T-helper 17 cell (primary cell): Measurements from ENCODE around the gene KRTAP2-1. TPM values are rescaled to one million over a fixed set of nuclear protein-coding genes. Genes with fewer than 3 reads are reported as not detected.
"Not testable (repeated sequence)": the region's sequence is repeated elsewhere in the genome, so short reads cannot be mapped to it uniquely, and the experiment has no call there.

ENCODE experiments used
- ATAC-seq: fragments of 150-1000 bp; cut with Tn5 transposase; 2 replicates; pipeline ENCODE4 v1.10.0; 2021; ENCODE audit warnings: mild to moderate bottlenecking, moderate library complexity
- DNase-seq, 3 donors: peaks; one replicate each; pipeline versions ENCODE4 v3.0.0 to v3.0.0-alpha.2; 2020 to 2021
- H3K9me3 ChIP-seq: one replicate; pipeline ENCODE4 v1.7.0; 2013; ENCODE audit warnings: low read length, mild to moderate bottlenecking; ENCODE audit not compliant: control insufficient read depth, poor library complexity, severe bottlenecking
- H3K27ac Mint-ChIP-seq: one replicate; pipeline ENCODE4 v1.8.0; 2022; ENCODE audit warnings: mild to moderate bottlenecking, moderate library complexity, mixed read lengths
- H3K27me3 Mint-ChIP-seq: one replicate; pipeline ENCODE4 v1.8.0; 2022; ENCODE audit warnings: mixed read lengths
- H3K36me3 Mint-ChIP-seq: one replicate; pipeline ENCODE4 v1.8.0; 2022; ENCODE audit warnings: low read depth, mixed read lengths
- H3K4me1 Mint-ChIP-seq: one replicate; pipeline ENCODE4 v1.8.0; 2022; ENCODE audit warnings: mild to moderate bottlenecking, mixed read lengths
- H3K4me3 Mint-ChIP-seq: one replicate; pipeline ENCODE4 v1.8.0; 2022; ENCODE audit warnings: mild to moderate bottlenecking, moderate library complexity, mixed read lengths
- total RNA-seq, 4 donors: library from RNA in 2 of 4; stranded (reverse) in 2 of 4; gene quantifications; one replicate each; pipeline ENCODE4 v1.2.3 and lab custom pipeline; 2022 to 2026

The KRTAP2-1 gene
- total RNA-seq, 2 donors from 2014 or later = not detected

- Mint-ChIP-seq H3K27me3 (peaks cover 28% of the 10 kb centered on the region), H3K4me3 (no peak overlapping the region), H3K36me3 (no peaks in the 10 kb centered on the region), H3K27ac (no peak overlapping the region), H3K4me1 (no peaks in the 10 kb centered on the region)
- DNase-seq (no peak), ATAC-seq (no peak)
- no peaks in the 10 kb centered on the region for H3K9me3 ChIP-seq
Observed at GRCh38 chr17:41015454-41015853, 31.7 kb downstream of the KRTAP2-1 start.

- no peaks in the 10 kb centered on the region for H3K9me3 ChIP-seq
- H3K36me3 Mint-ChIP-seq = no peaks in the 10 kb centered on the region
- ATAC-seq = no peak
- no peak overlapping the region for H3K27ac Mint-ChIP-seq
- H3K4me1 Mint-ChIP-seq = no peaks in the 10 kb centered on the region
- H3K4me3 Mint-ChIP-seq = no peak overlapping the region
- DNase-seq = no peak
- H3K27me3 Mint-ChIP-seq = peaks cover 32% of the 10 kb centered on the region
Observed at GRCh38 chr17:41013606-41014005, 33.5 kb downstream of the KRTAP2-1 start.

- Mint-ChIP-seq H3K27ac (no peak overlapping the region), H3K27me3 (peaks cover 36% of the 10 kb centered on the region), H3K4me1 (no peaks in the 10 kb centered on the region), H3K4me3 (no peak overlapping the region), H3K36me3 (no peaks in the 10 kb centered on the region)
- no peaks in the 10 kb centered on the region for H3K9me3 ChIP-seq
- ATAC-seq = no peak
- no peak for DNase-seq
Observed at GRCh38 chr17:41013181-41013580, 33.9 kb downstream of the KRTAP2-1 start.

- Mint-ChIP-seq H3K4me1 (no peaks in the 10 kb centered on the region), H3K36me3 (no peaks in the 10 kb centered on the region), H3K27me3 (peaks cover 32% of the 10 kb centered on the region), H3K4me3 (no peak overlapping the region), H3K27ac (no peak overlapping the region)
- ATAC-seq (no peak), DNase-seq (no peak)
- H3K9me3 ChIP-seq = no peaks in the 10 kb centered on the region
Observed at GRCh38 chr17:41012326-41013120, 34.6 kb downstream of the KRTAP2-1 start.

GRCh38 chr17:41010441-41010840 lies 36.7 kb downstream of the KRTAP2-1 start:
- no peaks in the 10 kb centered on the region for H3K4me1 Mint-ChIP-seq

GRCh38 chr17:41009936-41010335 lies 37.2 kb downstream of the KRTAP2-1 start:
- DNase-seq (no peak), ATAC-seq (no peak)

More at GRCh38 chr17:41010441-41010840, 36.7 kb downstream of the KRTAP2-1 start:
- DNase-seq (no peak), ATAC-seq (no peak)
- Mint-ChIP-seq H3K36me3 (no peaks in the 10 kb centered on the region), H3K27ac (no peak overlapping the region), H3K4me3 (no peak overlapping the region), H3K27me3 (peaks cover 17% of the 10 kb centered on the region)
- H3K9me3 ChIP-seq = no peaks in the 10 kb centered on the region

GRCh38 chr17:41009301-41009760 lies 37.8 kb downstream of the KRTAP2-1 start:
- no peaks in the 10 kb centered on the region for H3K9me3 ChIP-seq
- no peak overlapping the region for H3K27ac Mint-ChIP-seq
- DNase-seq = no peak
- no peaks in the 10 kb centered on the region for H3K4me1 Mint-ChIP-seq
- H3K4me3 Mint-ChIP-seq = no peak overlapping the region
- H3K36me3 Mint-ChIP-seq = no peaks in the 10 kb centered on the region
- H3K27me3 Mint-ChIP-seq = peaks cover 11% of the 10 kb centered on the region
- no peak for ATAC-seq

More at GRCh38 chr17:41009936-41010335, 37.2 kb downstream of the KRTAP2-1 start:
- H3K27me3 Mint-ChIP-seq = peaks cover 12% of the 10 kb centered on the region
- no peak overlapping the region for H3K4me3 Mint-ChIP-seq
- H3K9me3 ChIP-seq = no peaks in the 10 kb centered on the region
- H3K27ac Mint-ChIP-seq = no peak overlapping the region
- no peaks in the 10 kb centered on the region for H3K36me3 Mint-ChIP-seq
- H3K4me1 Mint-ChIP-seq = no peaks in the 10 kb centered on the region

- H3K36me3 Mint-ChIP-seq = no peaks in the 10 kb centered on the region
- H3K9me3 ChIP-seq = no peaks in the 10 kb centered on the region
- DNase-seq = no peak
- H3K4me3 Mint-ChIP-seq = no peak within 1 kb of the TSS
- peak within 1 kb of the TSS; percentile 61 for H3K27ac Mint-ChIP-seq
- peaks cover 16% of the 10 kb centered on the region for H3K27me3 Mint-ChIP-seq
- ATAC-seq = no peak
- H3K4me1 Mint-ChIP-seq = no peaks in the 10 kb centered on the region
Observed at GRCh38 chr17:41008811-41009210, 38.3 kb downstream of the KRTAP2-1 start, which contains the start of gene KRTAP3-1. Gene KRTAP3-1 (minus strand): TSS chr17:41009128. CDS start chr17:41009074, 54 bp downstream.

- peaks cover 45% of the 10 kb centered on the region for H3K27me3 Mint-ChIP-seq
- DNase-seq (no peak), ATAC-seq (no peak)
- no peaks in the 10 kb centered on the region for H3K36me3 Mint-ChIP-seq
- no peak overlapping the region for H3K27ac Mint-ChIP-seq
- no peak overlapping the region for H3K4me3 Mint-ChIP-seq
- no peaks in the 10 kb centered on the region for H3K9me3 ChIP-seq
- no peaks in the 10 kb centered on the region for H3K4me1 Mint-ChIP-seq
Observed at GRCh38 chr17:41004397-41004796, 42.7 kb downstream of the KRTAP2-1 start.

- H3K36me3 Mint-ChIP-seq = no peaks in the 10 kb centered on the region
- peaks cover 49% of the 10 kb centered on the region for H3K27me3 Mint-ChIP-seq
- no peaks in the 10 kb centered on the region for H3K9me3 ChIP-seq
- H3K4me1 Mint-ChIP-seq = no peaks in the 10 kb centered on the region
- DNase-seq = no peak
- H3K4me3 Mint-ChIP-seq = no peak overlapping the region
- no peak for ATAC-seq
- no peak overlapping the region for H3K27ac Mint-ChIP-seq
Observed at GRCh38 chr17:41003926-41004325, 43.2 kb downstream of the KRTAP2-1 start.

- DNase-seq (no peak), ATAC-seq (no peak)
- no peaks in the 10 kb centered on the region for H3K4me1 Mint-ChIP-seq
- peaks cover 50% of the 10 kb centered on the region for H3K27me3 Mint-ChIP-seq
- peaks cover 3% of the 10 kb centered on the region for H3K36me3 Mint-ChIP-seq
- H3K9me3 ChIP-seq = no peaks in the 10 kb centered on the region
- H3K4me3 Mint-ChIP-seq = no peak overlapping the region
- H3K27ac Mint-ChIP-seq = no peak overlapping the region
Observed at GRCh38 chr17:41002814-41003213, 44.3 kb downstream of the KRTAP2-1 start.

- no peak overlapping the region for H3K4me3 Mint-ChIP-seq
- peaks cover 60% of the 10 kb centered on the region for H3K27me3 Mint-ChIP-seq
- H3K27ac Mint-ChIP-seq = no peak overlapping the region
- peaks cover 8% of the 10 kb centered on the region for H3K36me3 Mint-ChIP-seq
- DNase-seq (no peak), ATAC-seq (no peak)
- no peaks in the 10 kb centered on the region for H3K4me1 Mint-ChIP-seq
- H3K9me3 ChIP-seq = no peaks in the 10 kb centered on the region
Observed at GRCh38 chr17:41001795-41002194, 45.3 kb downstream of the KRTAP2-1 start.

GRCh38 chr17:40999563-40999962 lies 47.6 kb downstream of the KRTAP2-1 start, which contains the start of gene KRTAP3-2:
Gene KRTAP3-2 (minus strand): TSS chr17:40999906. CDS start chr17:40999853, 53 bp downstream.
- DNase-seq, ATAC-seq, H3K4me3 Mint-ChIP-seq, H3K4me1 Mint-ChIP-seq, H3K27ac Mint-ChIP-seq, H3K9me3 ChIP-seq, H3K36me3 Mint-ChIP-seq: not testable (repeated sequence)
- H3K27me3 Mint-ChIP-seq = peaks cover 70% of the 10 kb centered on the region

GRCh38 chr17:40997361-40997760 lies 49.8 kb downstream of the KRTAP2-1 start:
- no peaks in the 10 kb centered on the region for H3K4me1 Mint-ChIP-seq
- no peak overlapping the region for H3K4me3 Mint-ChIP-seq
- H3K27ac Mint-ChIP-seq = no peak overlapping the region
- no peak for DNase-seq
- H3K36me3 Mint-ChIP-seq = peaks cover 8% of the 10 kb centered on the region
- H3K27me3 Mint-ChIP-seq = peaks cover 73% of the 10 kb centered on the region
- H3K9me3 ChIP-seq = no peaks in the 10 kb centered on the region
- ATAC-seq = no peak
